GM18517 (cell line): ENCODE data around the gene NDUFS7.

Experiments used
- ATAC-seq: cut with Tn5 transposase; IDR thresholded peaks from one replicate; pipeline ENCODE4 v1.9.1; 2021; ENCODE audit warnings: mild to moderate bottlenecking, moderate library complexity; ENCODE audit not compliant: unreplicated experiment

NDUFS7 gene

DNA sequence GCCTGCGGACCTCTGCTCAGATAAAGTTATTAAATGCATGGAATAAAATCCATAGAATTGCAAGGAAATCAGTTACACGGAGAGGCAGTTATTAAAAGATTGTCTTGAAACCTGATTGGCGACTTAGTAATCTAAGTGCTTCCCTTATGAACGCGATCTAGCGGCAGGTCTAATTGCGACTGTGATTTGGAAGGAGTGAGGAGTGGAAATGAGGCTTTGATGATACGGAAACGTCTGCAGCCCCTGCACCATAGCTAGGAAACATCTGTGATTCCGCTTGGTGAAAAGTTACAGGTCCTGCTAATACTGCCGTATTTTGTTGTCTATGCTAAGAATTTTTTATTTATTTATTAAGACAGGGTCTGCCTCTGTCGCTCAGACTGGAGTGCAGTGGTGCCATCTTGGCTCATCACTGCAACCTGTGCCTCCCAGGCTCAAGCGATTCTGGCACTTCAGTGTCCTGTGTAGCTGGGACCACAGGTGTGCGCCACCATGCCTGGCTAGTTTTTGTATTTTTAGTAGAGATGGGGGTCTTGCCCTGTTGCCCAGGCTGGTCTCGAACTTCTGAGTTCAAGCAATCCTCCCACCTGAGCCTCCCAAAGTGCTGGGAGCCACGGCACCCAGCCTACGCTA lies 887 bp downstream of the NDUFS7 start:
- ATAC-seq = no peak

DNA sequence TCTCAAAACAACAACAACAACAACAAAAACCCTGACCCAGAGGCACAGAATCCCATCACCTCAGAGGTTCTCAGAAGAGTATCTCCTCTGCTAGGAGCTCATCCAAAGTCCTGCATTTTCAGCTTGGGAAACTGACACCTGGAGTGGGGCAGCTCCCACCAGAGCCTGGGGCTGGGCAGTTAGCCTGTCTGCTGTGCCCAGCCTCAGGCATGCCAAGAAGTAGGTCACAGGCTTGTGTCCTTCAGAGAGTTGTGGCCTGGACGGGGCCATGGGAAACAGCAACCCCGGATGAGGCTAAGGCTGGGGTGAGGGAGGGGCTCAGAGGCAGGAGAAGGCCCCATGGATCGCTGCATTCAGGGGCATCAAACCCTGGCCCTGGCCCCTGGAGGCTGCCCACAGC lies 2.1 kb downstream of the NDUFS7 start:
- no peak for ATAC-seq

DNA sequence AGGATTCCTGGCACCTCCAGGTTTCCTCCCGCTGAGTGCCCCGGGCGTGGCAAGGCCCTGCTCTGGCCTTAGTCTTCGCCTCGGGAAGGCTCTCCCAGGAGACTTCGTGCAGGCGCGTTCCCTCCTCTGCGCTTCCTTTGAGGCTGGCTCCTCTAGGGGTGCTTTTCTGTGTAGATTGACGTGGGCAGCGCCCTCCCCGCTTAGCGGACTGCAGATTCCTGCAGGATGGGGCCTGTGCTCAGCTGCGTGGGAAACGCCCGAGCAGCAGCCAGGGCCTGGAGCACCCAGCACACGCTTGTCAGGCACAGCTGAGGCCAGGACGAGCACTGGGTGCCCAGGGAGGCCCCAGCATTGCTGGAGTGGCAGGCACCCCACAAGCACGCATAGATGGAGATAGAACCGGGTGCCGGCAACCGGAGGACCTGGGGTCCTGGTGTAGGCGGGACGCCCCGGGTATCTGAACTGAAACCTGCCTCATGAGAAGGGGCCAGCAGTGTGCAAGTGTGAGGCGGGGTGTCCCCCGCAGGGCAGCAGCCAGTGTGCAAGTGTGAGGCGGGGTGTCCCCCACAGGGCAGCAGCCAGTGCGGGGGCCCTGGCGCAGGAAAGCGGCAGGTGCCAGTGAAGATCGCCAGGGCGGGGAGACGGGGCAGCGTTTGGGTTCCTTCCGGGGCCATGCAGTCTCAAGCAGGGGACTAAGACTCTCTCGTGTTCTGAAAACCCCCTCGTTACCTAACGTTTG lies 3.4 kb downstream of the NDUFS7 start:
- ATAC-seq = no peak

DNA sequence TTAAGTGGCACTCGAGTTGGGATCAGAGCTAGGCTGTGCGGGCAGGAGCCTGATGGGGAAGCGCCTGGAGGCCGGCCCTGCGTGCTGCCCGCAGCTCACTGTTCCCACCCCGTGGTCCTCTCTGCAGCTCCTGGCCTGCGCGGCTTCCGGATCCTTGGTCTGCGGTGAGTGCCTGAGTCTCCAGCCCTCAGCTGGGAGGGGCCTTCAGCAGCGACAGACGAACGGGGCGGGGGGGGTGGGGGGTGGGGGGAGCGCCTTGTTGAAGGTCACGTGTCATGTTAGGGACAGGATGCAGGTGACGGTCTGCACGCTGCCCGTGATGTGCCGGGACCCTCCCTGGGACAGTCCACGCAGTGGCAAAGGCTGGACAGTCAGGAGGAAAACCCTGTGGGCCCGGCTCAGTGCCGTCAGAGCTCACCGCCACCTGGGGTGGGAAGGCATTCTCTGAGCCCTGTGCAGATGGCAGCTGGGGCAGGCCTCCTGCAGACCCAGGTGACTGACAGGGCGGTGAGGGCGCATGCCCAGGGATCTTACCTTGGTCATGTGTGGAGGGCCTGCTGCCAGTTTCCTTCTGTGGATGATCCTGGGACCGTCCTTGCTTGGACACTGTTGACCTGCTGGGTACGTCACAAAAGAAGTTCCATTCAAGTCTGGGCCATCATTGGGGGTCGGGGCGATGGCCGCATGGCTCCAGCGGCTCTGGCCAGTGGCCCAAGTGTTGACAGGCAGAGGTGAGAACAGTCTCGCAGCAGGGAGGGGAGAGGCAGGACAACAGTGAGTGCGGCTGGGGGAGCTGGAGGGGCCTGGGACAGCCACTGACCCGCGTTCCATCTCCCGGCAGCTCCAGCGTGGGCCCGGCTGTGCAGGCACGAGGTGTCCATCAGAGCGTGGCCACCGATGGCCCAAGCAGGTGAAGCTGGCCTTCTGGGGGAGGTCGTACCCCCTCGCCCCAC lies 4.3 kb downstream of the NDUFS7 start:
- ATAC-seq = no peak

DNA sequence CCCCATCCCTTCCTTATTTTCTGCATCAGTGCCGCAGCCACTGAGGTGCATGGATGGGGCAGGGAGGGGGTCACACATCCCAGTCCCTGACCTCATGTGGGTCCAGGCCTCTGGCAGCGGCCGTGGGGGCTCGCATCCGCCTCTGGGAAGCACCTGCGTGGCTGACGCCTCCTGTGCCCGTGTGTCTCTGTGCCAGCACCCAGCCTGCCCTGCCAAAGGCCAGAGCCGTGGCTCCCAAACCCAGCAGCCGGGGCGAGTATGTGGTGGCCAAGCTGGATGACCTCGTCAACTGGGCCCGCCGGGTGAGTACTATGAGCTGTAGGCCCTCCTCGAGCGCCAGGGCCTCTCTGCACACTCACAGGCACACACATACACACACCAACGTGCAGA lies 4.9 kb downstream of the NDUFS7 start:
- no peak for ATAC-seq

DNA sequence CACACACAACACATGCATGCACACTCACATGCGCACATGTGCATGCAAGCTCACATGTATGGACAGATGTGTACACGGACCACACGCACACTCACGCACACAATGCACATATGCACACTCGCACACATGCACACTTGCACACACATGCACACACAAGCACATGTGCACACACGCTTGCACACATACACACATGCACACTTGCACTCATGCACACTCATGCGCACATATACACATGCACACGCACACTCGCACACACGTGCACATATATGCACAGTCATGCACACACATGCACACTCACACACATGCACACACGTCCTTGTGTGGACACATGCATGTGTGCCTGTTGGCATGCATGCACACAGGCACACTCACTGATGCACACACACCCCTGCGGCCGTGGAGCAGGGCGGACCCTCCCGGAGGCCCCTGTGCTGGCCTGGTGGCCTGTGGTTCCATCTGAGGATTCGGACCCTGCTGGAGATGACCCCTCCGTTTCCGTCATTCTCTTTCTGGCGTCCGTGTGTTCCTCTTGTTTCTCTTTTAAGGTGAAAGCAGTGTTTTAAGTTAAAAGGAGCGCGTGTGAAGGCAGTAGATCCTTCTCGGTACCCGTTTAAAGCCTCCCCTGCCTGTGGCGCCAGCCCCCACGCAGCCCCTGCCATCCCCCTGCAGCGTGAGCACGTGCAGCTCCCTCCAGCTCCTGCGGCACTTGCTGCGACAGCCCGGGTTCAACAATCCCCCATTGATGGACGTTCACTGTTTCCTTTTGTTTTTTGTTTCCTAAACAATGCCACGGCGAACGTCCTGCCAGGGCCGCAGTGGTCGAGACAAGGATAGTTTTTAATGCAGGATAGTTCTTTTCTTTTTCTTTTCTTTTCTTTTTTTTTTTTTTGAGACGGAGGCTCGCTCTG lies 5.6 kb downstream of the NDUFS7 start:
- ATAC-seq = no peak

DNA sequence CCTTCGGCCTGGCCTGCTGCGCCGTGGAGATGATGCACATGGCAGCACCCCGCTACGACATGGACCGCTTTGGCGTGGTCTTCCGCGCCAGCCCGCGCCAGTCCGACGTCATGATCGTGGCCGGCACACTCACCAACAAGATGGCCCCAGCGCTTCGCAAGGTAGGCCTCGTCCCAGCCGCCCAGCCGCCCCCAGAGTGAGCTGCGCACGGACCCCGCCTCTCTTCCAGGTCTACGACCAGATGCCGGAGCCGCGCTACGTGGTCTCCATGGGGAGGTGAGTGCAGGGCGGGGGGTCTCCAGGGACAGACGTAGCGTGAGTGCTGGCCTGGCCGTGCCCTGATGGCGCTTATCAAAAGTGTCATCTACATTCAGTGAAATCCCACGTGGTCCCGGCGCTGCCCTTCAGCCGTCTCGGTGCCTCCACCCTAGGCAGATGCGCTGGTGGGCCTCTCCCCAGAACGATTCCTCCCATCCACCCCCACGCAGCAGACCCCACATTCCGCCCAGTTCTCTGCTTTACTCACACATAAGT lies 7.2 kb downstream of the NDUFS7 start:
- ATAC-seq = no peak

DNA sequence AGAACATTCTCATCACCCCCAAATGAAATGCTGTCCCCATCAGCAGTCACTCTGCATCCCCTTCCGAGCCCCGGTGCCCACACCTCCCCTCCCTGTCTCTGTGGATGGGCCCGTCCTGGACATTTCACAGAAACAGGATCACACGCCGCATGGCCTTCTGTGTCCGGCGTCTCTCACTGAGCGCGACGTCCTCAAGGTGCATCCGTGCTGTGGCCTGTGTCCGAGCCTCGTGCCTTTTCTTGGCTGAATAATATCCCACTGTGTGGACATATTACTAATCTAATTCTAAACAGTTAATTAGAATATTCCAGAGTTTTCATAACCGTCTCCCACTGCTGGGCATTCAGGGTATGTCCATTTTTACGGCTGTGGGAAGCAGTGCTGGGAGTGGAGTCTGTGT lies 8.7 kb downstream of the NDUFS7 start:
- no peak for ATAC-seq

DNA sequence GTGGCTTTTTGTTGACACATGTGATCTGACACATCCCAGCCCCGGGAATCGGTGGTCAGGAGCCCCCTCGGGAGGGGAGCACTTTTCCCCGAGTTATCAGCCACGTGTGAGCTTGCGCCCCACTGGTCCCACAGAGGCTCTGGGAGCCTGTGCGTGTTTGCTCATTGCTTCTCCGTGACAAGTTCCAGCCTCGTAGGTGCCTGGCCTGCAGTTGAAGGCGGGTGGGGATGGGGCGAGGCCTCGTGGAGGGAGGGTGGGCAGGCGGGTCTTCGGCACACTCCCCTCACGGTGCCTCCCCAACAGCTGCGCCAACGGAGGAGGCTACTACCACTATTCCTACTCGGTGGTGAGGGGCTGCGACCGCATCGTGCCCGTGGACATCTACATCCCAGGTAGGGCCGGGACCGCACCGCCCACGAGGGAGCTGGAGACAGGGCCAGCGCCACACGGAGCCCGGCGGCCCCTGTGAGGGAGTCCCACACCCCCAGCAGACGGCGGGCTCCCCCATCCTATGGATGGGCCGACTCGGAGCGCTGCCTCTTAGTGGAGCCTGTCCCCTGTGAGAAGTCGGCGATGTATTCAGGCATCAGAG lies 9.3 kb downstream of the NDUFS7 start:
- ATAC-seq = no peak

DNA sequence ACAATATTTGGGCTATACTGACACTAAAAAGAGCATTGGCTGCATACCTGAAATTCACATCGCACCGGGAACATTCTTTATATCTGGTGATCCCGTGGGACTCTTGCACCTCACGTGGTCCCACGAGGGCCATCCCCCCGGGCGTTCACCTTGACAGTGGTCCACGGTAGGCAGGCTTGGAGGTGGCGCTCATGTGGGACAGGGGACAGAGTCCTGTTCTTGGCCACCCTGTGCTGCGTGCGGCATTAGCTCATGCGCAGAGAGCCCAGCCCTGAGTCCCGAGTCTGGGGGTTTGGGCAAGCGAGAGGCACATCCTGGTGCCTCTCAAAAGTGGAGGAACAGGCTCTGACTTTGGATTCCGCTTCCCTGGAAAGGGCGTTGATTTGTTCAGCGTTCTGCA lies 10.1 kb downstream of the NDUFS7 start:
- ATAC-seq = no peak

DNA sequence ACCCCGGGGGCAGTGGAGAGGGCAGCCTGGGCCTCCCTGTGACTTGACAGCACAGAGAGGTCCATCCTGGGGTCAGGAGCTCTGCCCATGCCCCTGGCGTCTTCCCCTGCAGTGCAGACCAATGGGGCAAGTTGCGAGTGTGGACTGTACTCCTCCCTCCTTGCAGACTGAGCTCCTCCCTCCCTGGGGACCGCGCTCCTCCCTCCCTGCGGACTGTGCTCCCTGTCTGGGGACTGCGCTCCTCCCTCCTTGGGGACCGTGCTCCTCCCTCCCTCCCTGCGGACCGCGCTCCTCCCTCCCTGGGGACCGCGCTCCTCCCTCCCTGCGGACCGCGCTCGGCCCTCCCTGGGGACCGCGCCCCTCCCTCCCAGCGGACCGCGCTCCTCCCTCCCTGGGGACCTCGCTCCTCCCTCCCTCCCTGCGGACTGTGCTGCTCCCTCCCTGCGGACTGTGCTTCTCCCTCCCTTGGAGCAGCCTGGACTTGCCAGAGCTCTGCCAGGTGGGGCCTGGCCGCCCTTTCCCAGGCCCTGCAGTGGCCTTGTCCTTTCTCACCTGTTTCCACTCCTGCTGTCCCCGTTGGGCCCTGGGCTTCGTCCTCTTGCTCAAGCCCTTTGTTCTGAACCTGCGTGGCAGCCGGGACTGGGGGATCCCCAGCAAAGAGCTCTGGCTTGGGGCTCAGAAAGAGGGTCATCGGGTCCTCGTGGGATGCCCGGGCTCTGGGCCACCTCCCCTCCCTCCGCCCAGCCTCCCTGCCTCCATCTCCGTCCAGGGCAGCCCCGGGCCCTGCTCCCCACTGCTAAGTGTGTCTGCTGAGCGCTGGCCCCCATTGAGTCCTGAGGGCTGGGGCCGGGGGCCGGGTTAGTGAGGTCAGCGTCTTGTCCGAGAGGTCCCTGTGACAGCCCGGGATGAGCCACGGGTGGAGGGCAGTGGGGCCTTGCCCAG lies 10.8 kb downstream of the NDUFS7 start:
- no peak for ATAC-seq

DNA sequence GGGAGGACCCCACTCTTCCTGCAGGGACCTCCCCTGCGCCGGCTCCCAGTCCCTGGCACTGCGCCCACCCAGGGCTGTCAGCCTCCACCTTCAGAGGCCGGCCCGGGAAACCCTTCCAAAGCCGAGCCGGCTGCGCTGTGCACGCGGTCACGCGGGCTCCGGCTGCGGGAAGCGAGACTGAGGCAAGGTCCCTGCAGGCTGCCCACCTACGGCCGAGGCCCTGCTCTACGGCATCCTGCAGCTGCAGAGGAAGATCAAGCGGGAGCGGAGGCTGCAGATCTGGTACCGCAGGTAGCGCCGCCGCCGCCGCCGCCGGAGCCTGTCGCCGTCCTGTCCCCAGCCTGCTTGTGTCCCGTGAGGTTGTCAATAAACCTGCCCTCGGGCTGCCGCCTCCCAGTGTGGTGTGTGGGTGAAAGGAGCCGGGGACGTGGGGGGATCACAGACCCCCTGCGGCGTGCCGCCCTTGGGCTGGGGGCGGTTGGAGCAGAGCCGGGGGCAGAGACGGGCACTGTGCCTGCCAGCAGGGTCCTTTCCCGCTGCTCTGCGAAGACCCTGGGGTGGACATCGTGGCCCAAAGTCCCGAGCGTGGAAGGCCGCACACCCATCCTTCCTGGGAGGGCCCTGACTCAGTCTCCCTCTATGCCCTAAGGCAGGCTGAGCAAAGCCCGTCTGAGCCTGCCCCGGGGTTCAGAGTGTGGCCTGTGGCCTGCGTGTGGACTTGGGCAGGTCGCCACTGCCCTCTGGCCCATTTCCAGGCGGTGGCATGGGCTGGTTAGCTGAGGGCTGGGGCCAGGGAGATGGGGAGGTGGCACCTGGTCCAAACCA lies 11.7 kb downstream of the NDUFS7 start:
- no peak for ATAC-seq

DNA sequence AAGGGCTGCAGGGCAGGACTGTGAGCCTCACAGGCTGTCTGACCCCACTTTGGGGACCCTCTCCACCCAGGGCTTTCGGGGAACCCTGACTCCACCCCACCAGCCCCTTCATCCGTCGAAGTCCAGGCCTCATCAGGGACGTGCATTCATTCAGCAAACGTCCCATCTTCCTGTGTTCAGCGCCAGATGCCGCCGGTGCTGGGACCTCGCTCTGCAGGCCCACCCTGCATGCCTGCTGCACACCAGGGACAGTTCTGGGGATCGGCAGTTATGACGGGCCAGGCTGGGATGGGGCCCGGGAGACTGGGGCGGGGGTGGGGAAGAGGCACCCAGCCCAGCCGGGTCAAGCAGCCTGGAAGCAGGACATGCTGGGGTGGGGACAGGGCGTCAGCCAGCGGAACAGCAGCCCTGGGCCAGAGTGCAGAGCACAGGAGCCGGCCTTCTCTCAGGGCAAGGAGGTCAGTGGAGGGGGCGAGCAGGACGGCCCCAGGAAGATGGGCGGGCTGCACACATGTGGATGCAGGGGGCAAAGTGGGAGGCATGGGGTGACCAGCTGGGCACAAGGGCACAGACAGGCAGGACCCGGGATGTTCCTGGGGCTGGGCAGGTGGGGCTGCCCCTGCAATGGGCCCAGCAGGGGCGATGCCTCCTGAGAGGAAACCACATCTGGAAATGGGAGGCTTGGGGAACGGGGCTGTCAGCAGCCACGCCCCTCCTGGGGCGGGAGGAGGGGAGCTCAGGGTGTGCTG lies 12.5 kb downstream of the NDUFS7 start:
- no peak for ATAC-seq

DNA sequence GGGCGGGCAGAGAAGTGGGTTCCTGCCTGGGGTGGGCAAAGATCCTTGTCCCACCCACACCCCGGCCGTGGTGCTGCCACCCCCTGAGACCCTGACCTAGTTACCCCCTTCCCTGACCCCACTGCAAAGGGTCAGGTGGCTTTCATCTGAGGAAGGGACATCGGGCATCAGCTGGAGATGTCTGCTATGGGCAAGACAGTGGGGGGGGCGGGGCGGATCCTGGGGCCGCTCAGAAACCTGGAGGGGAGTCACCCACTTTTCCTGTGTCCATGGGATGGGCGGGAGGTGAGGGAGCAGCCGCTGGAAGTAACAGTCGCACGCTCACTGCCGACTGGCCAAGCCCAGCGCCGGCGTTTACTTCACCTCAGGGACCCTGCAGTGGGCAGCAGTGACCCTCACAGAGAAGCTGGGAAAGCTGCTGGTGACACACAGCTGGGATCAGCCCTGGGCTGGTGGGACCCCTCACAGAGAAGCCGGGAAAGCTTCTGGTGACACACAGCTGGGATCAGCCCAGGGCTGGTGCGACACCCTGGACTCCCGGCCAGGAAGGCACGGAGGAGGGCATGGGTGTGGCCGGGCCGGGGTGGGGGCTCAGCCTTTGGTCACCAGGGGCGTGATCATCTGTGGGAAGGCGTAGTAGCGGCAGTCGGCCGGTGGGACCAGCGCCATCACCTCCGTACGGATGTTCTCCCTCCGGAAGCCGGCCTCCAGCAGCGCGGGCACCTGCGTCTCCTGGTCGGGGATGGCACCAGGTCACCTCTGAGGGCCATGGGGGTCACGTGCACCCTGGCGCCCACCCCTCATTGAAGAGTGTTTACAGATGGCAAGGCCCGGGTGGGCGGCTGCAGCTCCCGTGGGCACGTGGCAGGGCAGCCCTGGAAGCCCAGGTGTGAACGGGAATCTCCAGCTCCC lies 13.3 kb downstream of the NDUFS7 start:
- ATAC-seq = no peak

DNA sequence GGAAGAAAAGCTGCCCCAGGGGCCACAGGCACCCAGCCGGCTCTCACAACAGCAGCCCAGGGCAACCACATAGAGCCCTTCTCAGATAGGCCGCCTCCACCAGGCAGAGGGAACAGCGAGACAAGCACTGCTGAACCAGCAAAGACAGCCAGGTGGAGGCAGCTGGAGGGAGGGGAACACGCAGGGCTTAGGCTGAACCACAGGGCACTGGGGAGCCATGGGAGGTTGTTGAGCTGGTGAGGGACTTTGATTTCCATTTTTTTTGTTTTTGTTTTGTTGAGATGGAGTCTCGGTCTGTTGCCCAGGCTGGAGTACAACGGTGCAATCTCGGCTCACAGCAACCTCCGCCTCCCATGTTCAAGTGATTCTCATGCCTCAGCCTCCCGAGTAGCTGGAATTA lies 14.1 kb downstream of the NDUFS7 start:
- no peak for ATAC-seq

DNA sequence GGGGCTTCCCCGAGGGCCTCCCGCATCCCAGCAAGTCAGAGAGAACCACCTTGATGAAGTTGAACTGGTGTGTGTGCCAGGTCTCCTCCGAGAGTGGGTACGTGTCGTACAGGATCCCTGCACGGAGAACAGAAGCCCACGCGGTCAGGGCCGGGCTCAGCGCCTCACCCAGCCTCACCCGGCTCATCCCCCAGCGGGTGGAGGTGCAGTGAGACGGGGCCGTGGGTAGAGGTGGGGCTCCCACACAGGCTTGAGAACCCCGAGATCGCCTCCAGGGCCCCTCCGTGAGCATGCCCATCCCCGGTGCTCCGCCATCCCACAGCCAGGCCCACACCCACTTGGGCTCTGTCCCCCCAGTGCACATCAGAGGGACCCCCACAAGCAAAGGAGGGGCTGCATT lies 15.4 kb downstream of the NDUFS7 start:
- no peak for ATAC-seq
